Natural killer cell treated with Interleukin-12 subunit alpha and Interleukin-12 subunit beta and Interleukin-15 and Interleukin-18, amount 100 ng/mL, for 72 hours (primary cell): ENCODE data around the gene ZNF574. TPM values are rescaled to one million over a fixed set of nuclear protein-coding genes. Genes with fewer than 3 reads are reported as not detected.

ENCODE experiments used
- ATAC-seq, 2 donors: fragments of 150-1000 bp; cut with Tn5 transposase in 1 of 2; sonication (Bioruptor Pico), chemical (Tn5 transposase) in 1 of 2; 2 replicates each; pipeline ENCODE4 v1.10.0; 2021
- DNase-seq: peaks from one replicate; pipeline ENCODE4 v3.0.0; 2022; ENCODE audit warnings: low spot score
- H3K27ac Mint-ChIP-seq, 2 donors: 1 replicate in 1 of 2; 2 replicates in 1 of 2; pipeline ENCODE4 v1.8.0; 2022; ENCODE audit warnings: mixed read lengths in 2 of 2, mild to moderate bottlenecking in 1 of 2, moderate library complexity in 1 of 2
- H3K27me3 Mint-ChIP-seq, 2 donors: 1 replicate in 1 of 2; 2 replicates in 1 of 2; pipeline ENCODE4 v1.8.0; 2022; ENCODE audit warnings: mixed read lengths in 2 of 2
- H3K36me3 Mint-ChIP-seq: one replicate; pipeline ENCODE4 v1.8.0; 2022; ENCODE audit warnings: mixed read lengths
- H3K4me1 Mint-ChIP-seq, 2 donors: 1 replicate in 1 of 2; 2 replicates in 1 of 2; pipeline ENCODE4 v1.8.0; 2022; ENCODE audit warnings: low read depth in 2 of 2, mixed read lengths in 2 of 2, mild to moderate bottlenecking in 1 of 2
- H3K4me3 Mint-ChIP-seq: one replicate; pipeline ENCODE4 v1.8.0; 2022; ENCODE audit warnings: mixed read lengths
- H3K9me3 Mint-ChIP-seq: 2 replicates; pipeline ENCODE4 v1.8.0; 2022; ENCODE audit warnings: mixed read lengths
- total RNA-seq, 2 donors: library from RNA; stranded (reverse); gene quantifications; one replicate each; pipeline ENCODE4 v1.2.3, GENCODE V29; 2022

Gene ZNF574
- total RNA-seq, 2 donors from 2014 or later, result 14.2 to 16.1 TPM

- ATAC-seq (no peak), DNase-seq (no peak)
- H3K27me3 Mint-ChIP-seq, result peaks cover 3 to 9% of the 10 kb centered on the region in 2 donors
- H3K27ac Mint-ChIP-seq, result no peak overlapping the region
- peaks cover 3 to 15% of the 10 kb centered on the region in 2 donors for H3K4me1 Mint-ChIP-seq
- no peaks in the 10 kb centered on the region for H3K9me3 Mint-ChIP-seq
- H3K4me3 Mint-ChIP-seq, result no peak overlapping the region
- no peaks in the 10 kb centered on the region for H3K36me3 Mint-ChIP-seq
Observed at GRCh38 chr19:42048992-42049391, 27.0 kb upstream of the ZNF574 start.

- DNase-seq (no peak), ATAC-seq (peak in 1 of 2 donors; percentile 87)
- peaks cover 0 to 2% of the 10 kb centered on the region in 2 donors for H3K27me3 Mint-ChIP-seq
- no peaks in the 10 kb centered on the region for H3K36me3 Mint-ChIP-seq
- peaks cover 3 to 15% of the 10 kb centered on the region in 2 donors for H3K4me1 Mint-ChIP-seq
- H3K4me3 Mint-ChIP-seq, result no peak overlapping the region
- no peaks in the 10 kb centered on the region for H3K9me3 Mint-ChIP-seq
- peak overlapping the region in 1 of 2 donors; percentile 52 for H3K27ac Mint-ChIP-seq
Observed at GRCh38 chr19:42051166-42052115, 24.5 kb upstream of the ZNF574 start.

GRCh38 chr19:42052241-42052863 is 23.6 kb upstream of the ZNF574 start:
- DNase-seq (no peak), ATAC-seq (no peak)
- no peak overlapping the region for H3K4me3 Mint-ChIP-seq
- H3K4me1 Mint-ChIP-seq, result peaks cover 3 to 15% of the 10 kb centered on the region in 2 donors
- no peaks in the 10 kb centered on the region for H3K36me3 Mint-ChIP-seq
- no peaks in the 10 kb centered on the region for H3K9me3 Mint-ChIP-seq
- H3K27me3 Mint-ChIP-seq, result peaks cover 0 to under 1% of the 10 kb centered on the region in 2 donors
- no peak overlapping the region for H3K27ac Mint-ChIP-seq

DNA sequence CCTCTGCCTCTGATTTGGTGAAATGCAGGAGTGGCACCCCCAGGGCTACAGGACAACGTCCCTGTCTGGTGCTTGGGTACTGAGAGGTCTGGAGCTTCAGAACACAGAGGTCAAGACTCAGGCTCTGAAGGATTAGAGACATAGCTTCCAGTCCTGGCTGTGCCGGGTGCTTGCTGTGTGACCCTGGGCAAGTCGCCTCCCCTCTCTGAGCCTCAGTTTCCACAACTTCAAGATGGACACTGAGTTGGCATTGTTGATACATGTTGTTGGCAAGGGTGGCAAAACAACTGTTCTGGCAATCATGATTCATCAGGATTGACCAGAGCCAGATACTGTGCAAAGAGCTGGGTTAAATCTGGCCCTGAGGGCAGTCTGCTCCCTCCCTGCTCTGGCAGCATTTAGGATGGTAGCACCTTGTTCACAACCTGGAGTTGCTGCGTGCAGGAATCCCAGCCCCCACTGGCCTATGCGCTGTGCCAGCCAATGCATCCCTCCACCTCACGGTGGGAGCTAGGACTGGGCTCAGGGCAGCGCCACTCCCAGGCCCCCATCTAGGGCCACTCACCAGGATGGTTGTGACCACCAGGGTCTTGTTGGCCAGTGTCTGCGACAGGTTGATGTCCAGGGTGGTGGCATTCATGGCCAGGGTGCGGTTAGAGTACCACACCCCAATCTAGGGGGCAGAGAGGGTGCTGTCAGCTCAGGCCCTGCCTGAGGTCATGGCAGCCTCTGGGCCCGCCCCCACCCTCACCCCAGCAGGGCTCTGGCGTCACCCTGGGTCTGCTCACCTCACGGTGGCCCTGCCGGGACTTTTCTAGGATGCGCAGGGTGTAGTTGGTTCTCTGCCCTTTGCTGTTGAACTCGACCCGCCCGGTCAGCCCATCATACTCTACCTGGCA is 22.7 kb upstream of the ZNF574 start:
- H3K36me3 Mint-ChIP-seq, result no peaks in the 10 kb centered on the region
- DNase-seq (no peak), ATAC-seq (no peak)
- H3K4me1 Mint-ChIP-seq, result peaks cover 3 to 15% of the 10 kb centered on the region in 2 donors
- H3K9me3 Mint-ChIP-seq, result no peaks in the 10 kb centered on the region
- H3K27ac Mint-ChIP-seq, result no peak overlapping the region
- H3K4me3 Mint-ChIP-seq, result no peak overlapping the region
- H3K27me3 Mint-ChIP-seq, result no peaks in the 10 kb centered on the region

GRCh38 chr19:42054205-42054604 is 21.8 kb upstream of the ZNF574 start:
- DNase-seq (no peak), ATAC-seq (no peak)
- Mint-ChIP-seq H3K4me3 (no peak overlapping the region), H3K27ac (no peak overlapping the region), H3K27me3 (no peaks in the 10 kb centered on the region), H3K36me3 (no peaks in the 10 kb centered on the region), H3K9me3 (no peaks in the 10 kb centered on the region), H3K4me1 (peaks cover 2 to 11% of the 10 kb centered on the region in 2 donors)

- Mint-ChIP-seq H3K9me3 (no peaks in the 10 kb centered on the region), H3K4me1 (no peaks in the 10 kb centered on the region), H3K4me3 (no peak overlapping the region), H3K27me3 (no peaks in the 10 kb centered on the region), H3K36me3 (no peaks in the 10 kb centered on the region), H3K27ac (no peak overlapping the region)
- no peak for DNase-seq
- no peak for ATAC-seq
Observed at GRCh38 chr19:42057846-42058245, 18.1 kb upstream of the ZNF574 start.

DNA sequence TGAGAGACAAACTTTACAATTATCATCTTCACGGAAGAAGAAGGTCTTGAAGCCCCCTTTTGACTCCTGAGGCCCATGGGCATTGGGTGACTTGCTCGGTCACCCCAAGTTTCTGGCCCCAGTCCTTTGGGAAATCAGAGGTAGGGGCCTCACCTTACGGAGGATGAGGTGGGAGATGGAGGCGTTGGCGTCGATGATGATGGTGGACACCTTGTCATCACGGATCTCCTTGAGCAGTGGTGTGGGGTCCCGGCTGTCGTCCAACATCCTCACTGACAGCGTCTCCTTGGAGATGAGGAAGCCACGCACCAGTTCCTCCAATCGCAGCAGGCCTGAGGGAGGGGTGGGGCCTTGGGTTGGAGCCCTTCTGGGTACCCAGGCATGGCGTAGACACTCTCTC is 16.8 kb upstream of the ZNF574 start:
- H3K27ac Mint-ChIP-seq, result no peak overlapping the region
- ATAC-seq, result no peak
- DNase-seq, result no peak
- no peaks in the 10 kb centered on the region for H3K27me3 Mint-ChIP-seq
- H3K4me3 Mint-ChIP-seq, result no peak overlapping the region
- no peaks in the 10 kb centered on the region for H3K9me3 Mint-ChIP-seq
- no peaks in the 10 kb centered on the region for H3K4me1 Mint-ChIP-seq
- no peaks in the 10 kb centered on the region for H3K36me3 Mint-ChIP-seq

DNA sequence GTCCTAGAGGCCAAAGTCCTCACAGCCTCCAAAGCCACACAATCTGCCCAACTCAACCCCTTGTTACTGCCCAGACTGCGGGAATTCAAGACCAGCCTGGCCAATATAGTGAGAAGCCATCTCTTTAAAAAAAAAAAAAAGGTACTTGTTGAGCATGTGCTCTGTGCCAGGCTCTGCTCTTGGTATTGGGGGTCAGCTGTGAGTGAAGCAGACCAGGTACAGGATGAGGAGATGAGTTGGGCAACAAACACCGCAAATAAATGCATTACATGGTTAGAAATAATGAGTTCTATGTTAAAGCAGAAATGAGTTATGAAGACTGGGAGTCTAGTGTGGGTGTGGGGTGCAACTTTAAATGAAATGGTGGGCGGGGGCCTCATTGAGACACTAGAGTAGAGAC is 15.8 kb upstream of the ZNF574 start:
- H3K27me3 Mint-ChIP-seq, result no peaks in the 10 kb centered on the region
- no peaks in the 10 kb centered on the region for H3K36me3 Mint-ChIP-seq
- H3K4me1 Mint-ChIP-seq, result no peaks in the 10 kb centered on the region
- H3K9me3 Mint-ChIP-seq, result no peaks in the 10 kb centered on the region
- no peak for ATAC-seq
- H3K27ac Mint-ChIP-seq, result no peak overlapping the region
- no peak overlapping the region for H3K4me3 Mint-ChIP-seq
- no peak for DNase-seq

DNA sequence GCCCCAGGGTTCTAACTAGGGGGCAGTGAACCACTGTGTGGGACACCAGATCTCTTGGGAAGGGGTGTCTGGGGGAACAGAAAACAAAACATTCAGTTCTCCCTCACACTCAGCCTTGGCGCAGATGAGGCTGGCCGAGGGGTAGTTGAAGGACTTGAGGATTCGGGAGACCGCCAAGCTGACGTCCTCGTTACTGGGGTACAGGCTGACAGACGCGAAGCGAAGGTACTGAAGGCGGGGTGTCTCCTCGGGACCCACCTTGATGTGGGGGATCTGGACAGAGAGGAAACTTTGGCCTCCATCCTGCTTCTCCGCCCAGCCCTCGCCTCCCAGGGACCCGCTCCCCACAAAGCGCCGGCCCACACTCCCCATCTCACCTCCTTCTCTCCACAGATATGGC is 13.6 kb upstream of the ZNF574 start:
- Mint-ChIP-seq H3K4me3 (no peak overlapping the region), H3K4me1 (no peaks in the 10 kb centered on the region), H3K9me3 (no peaks in the 10 kb centered on the region), H3K27me3 (no peaks in the 10 kb centered on the region), H3K27ac (no peak overlapping the region), H3K36me3 (no peaks in the 10 kb centered on the region)
- DNase-seq, result no peak
- no peak for ATAC-seq

GRCh38 chr19:42064432-42064831 is 11.5 kb upstream of the ZNF574 start:
- Mint-ChIP-seq H3K27me3 (no peaks in the 10 kb centered on the region), H3K36me3 (no peaks in the 10 kb centered on the region), H3K4me3 (no peak overlapping the region), H3K9me3 (no peaks in the 10 kb centered on the region), H3K4me1 (no peaks in the 10 kb centered on the region), H3K27ac (no peak overlapping the region)
- no peak for ATAC-seq
- no peak for DNase-seq

GRCh38 chr19:42065051-42065450 is 10.9 kb upstream of the ZNF574 start:
- Mint-ChIP-seq H3K4me3 (no peak overlapping the region), H3K27ac (no peak overlapping the region), H3K4me1 (no peaks in the 10 kb centered on the region), H3K9me3 (no peaks in the 10 kb centered on the region), H3K27me3 (no peaks in the 10 kb centered on the region), H3K36me3 (no peaks in the 10 kb centered on the region)
- ATAC-seq, result no peak
- DNase-seq, result no peak

DNA sequence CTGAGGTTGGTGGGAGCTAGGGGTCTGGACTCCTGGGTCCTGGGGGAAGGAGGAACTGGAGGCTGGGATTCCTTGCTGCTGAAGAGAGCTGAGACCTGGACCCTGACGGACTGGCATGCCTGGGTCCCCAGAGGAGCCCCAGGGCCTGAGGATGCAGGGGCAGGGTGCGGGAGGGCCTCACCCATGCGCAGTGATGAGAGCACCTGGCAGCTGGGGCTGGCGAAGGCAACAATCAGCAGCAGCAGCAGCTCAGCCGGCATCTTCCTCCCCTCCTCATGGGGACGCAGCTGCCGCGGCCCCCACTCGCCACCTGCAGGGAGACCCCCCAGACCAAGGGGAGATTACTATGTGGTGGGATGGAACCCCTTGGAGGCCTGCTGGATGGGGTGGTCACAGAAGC is 10.5 kb upstream of the ZNF574 start:
- no peaks in the 10 kb centered on the region for H3K4me1 Mint-ChIP-seq
- no peaks in the 10 kb centered on the region for H3K36me3 Mint-ChIP-seq
- ATAC-seq (no peak), DNase-seq (no peak)
- H3K9me3 Mint-ChIP-seq, result no peaks in the 10 kb centered on the region
- H3K4me3 Mint-ChIP-seq, result no peak overlapping the region
- no peak overlapping the region for H3K27ac Mint-ChIP-seq
- H3K27me3 Mint-ChIP-seq, result peaks cover 0 to 3% of the 10 kb centered on the region in 2 donors

GRCh38 chr19:42066075-42066754 is 9.8 kb upstream of the ZNF574 start:
- H3K9me3 Mint-ChIP-seq, result no peaks in the 10 kb centered on the region
- DNase-seq, result no peak
- ATAC-seq, result no peak
- peaks cover 0 to 7% of the 10 kb centered on the region in 2 donors for H3K27me3 Mint-ChIP-seq
- no peak overlapping the region for H3K27ac Mint-ChIP-seq
- H3K36me3 Mint-ChIP-seq, result no peaks in the 10 kb centered on the region
- no peak overlapping the region for H3K4me3 Mint-ChIP-seq
- H3K4me1 Mint-ChIP-seq, result no peaks in the 10 kb centered on the region
